T-helper 22 cell (primary cell): Measurements from ENCODE around the gene TCP10L.
"Not testable (repeated sequence)": the region's sequence is repeated elsewhere in the genome, so short reads cannot be mapped to it uniquely, and the experiment has no call there.

Source experiments
- DNase-seq: peaks from one replicate; pipeline ENCODE4 v3.0.0-alpha.2; 2020; ENCODE audit warnings: low read depth

Gene TCP10L, protein sequence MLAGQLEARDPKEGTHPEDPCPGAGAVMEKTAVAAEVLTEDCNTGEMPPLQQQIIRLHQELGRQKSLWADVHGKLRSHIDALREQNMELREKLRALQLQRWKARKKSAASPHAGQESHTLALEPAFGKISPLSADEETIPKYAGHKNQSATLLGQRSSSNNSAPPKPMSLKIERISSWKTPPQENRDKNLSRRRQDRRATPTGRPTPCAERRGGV

DNA sequence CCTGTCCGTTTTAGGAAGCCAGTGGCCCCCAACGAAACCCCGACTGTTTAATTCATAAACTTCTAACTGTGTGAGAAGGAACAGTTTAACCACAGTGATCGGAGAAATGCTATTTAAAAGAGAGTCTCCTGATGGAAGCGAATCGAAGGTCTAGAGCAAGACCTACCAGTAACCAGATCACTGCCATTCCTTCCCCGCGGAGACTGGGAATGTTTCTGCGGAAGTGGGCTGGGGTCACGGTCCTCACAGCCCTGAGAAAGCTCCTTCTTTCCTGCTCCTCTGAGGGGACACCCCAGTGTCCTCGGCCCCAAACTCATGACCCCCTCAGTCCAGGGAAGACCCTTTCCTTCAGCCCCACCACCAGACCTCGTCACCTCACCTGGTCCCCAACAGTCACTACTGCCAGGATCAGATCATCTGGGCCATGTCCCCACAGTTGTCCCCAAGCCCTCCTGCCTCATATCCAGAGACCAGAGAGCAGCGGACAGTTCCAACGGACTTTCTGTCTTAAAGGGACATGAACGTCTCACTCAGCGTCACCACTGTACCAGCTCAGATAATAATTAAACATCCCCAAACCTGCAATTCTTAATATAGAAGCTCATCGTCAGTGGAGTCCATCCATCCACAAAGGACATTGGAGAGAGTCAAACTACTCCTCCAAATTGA, at the start of gene TCP10L:
Gene TCP10L (minus strand): TSS at position 482 of the 669 bp plus-strand sequence. CDS start 1,219 bp downstream, outside the sequence.
- DNase-seq = no peak

DNA sequence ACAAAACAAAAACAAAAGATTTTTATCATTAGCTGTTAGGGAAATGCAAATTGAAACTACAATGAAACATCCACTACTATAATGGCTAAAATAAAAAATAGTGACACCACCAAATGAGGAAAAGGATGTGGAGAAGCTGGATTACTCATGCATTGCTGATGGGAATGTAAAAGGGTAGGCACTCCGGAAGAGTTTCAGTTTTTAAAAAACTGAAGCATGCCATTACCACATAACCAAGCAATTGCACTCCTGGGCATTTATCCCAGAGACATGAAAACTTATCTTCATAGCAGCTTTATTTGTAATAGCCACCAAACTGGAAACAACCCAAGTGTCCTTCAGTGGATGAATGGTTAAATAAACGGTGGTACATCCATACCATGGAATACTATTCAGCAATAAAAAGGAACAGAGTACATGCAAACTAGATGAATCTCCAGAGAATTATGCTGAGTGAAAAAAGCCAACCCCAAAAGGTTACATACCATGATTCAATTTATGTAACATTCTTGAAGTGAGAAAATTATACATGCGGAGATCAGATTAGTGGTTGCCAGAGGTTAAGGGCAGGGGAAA, 41.4 kb upstream of the TCP10L start:
- no peak for DNase-seq

DNA sequence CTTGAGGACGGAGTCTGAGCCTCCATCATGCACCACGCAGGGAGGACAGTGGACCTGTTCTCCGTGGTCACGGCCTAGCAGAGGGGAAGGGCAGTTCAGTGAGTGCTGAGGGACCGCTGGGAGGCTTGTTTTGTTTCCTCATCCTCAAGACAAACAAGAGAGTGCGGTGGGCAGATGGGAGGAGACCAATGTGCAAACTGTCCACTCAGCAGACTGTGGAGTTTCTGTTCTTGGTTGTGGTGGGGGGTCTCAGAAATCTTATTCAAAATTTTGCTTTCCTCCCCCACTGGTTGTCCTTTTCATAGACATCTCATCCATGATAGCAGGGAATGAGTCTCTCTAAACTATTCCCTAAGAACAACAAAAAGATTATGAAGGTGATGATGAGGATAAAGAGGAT, 32.9 kb upstream of the TCP10L start:
- DNase-seq = not testable (repeated sequence)

DNA sequence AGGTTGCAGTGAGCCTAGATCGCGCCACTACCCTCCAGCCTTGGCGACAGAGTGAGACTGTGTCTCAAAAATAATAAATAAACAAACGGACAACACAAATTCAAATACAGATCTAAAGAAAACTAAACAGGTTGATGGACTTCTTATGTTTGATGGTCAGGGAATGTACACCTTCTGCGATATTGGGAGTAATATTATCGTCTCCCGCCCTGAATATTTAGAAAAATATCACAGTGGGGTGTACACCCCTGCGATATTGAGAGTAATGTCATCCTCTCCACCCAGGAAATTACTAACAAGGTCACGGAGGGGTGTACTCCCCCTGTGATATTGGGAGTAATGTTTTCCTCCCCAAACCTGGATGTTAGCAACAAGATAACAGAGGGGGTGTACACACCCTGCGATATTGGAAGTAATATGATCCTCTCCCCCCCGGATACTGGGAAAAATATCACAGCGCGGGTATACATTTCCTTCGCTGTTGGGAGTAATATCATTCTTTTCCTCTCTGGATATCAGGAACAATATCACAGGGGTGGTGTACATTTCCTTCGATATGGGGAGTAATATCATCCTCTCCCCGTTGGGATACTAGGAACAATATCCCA, 28.2 kb upstream of the TCP10L start:
- DNase-seq = no peak

DNA sequence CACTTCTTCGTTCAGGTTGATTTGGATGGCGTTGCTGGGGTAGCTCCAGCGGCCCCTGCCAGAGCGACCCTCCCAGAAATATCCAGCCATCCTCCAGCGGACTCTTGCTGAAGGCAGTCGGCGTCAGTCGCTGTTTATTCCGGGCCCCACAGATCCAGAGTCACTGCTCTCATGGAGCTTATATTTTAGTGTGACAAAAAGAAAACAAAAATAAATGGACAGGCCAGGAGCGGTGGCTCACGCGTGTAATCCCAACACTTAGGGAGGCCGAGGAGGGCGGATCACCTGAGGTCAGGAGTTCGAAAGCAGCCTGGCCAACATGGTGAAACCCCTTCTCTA, 27.6 kb upstream of the TCP10L start:
- DNase-seq = no peak

DNA sequence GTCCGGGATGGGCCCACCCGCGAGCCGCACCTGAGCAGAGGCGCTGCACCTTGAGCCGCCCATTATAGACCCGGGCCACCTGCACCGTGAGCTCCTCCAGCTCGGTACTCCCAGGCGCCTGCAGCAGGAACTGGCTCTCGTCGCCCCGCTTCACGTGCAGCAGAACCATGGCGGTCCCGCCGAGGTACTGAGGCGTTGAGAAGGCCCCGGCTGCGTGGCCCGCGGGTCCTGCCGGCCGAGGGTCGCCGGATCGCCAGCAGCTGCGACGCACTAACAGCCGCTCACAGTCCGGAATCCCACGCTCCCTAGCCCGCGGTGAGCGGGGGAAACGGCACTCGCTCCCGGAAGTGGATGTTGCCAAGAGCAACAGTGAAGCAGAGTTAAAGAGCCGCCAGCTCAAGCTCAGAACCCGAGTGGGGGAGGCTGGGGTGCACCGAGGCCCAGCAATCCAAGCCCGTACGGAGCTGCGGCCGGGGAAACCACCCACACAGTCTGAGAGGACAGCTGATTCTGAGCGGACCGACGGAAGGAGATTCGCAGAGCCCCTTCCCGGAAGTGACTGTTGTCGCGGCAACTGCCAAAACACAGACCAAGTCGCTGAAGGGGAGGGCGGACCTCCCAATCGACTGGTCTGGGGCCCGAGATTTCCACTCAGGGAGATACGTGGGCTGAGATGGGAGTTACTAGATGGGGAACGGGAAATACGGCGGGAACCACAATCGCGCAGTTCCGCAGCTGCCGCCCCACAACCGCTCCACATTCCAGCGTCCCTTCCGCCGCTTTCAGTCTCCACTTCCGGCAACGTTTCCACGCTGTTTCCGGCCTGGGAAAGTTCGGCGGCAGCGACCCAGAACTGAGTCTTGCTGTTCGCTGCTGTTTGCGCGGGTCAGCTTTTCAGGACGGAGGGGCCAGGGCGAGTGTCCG, 27.0 kb upstream of the TCP10L start, which contains the start of gene CFAP298:
Gene CFAP298 (minus strand): TSS at position 303 of the 924 bp plus-strand sequence. CDS start 134 bp downstream, at position 169.
- DNase-seq = peak; percentile 89

DNA sequence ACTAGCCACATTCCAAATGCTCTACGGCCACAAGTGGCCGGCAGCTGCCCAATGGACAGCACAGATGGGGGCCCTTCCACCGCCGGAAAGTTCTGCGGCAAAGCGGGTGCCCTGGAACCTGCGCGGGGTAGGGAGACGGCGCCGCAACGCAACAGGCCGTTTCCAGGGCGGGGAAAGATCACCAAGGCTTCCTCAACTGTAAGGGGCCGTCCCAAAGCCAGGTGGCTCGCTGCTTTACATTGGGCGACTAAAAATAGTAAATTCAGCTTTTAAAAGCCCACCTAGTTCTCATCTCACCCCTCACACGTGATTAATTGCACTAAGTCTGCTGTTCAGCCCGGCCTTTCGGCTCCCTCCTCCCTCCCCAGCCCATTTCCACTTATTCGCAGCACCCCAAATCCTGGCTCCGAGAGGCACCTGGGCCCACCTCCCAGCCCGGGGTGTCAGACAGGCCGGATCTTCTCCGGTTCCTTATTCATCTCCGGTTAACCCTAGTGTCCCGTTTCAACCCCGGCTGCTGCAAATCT, 26.2 kb upstream of the TCP10L start:
- peak; percentile 6 for DNase-seq

DNA sequence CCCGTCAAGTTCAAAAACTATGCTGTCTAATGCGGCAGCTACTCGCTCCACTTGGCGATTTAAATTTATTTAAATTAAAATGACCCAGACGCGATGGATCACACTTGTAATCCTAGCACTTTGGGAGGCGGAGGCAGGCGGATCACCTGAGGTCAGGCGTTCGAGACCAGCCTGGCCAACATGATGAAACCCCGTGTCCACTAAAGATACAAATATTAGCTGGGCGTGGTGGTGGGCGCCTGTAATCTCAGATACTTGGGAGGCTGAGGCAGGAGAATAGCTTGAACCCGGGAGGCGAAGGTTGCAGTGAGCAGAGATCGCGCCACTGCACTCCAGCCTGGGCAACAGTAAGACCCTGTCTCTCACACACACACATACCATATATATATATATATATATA, 25.6 kb upstream of the TCP10L start:
- not testable (repeated sequence) for DNase-seq

DNA sequence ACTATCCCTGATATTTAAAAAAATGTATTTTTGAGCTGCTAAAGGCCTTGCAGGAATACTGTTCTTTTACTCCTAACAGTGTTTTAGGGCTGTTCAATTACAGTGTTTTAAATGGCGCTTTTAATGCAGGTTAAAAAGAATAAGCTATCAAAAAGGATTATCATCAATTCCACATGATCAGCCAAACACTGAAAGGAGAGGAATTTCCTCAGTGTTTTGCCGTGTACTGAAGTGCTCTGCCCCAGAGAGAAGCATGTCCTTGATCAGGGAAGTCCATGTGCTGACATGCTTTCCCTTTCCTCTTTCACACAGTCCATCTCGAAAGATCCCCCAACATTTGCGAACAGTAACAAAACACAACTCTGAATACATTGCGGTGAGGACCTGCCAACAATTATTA, 23.5 kb upstream of the TCP10L start:
- DNase-seq = no peak

DNA sequence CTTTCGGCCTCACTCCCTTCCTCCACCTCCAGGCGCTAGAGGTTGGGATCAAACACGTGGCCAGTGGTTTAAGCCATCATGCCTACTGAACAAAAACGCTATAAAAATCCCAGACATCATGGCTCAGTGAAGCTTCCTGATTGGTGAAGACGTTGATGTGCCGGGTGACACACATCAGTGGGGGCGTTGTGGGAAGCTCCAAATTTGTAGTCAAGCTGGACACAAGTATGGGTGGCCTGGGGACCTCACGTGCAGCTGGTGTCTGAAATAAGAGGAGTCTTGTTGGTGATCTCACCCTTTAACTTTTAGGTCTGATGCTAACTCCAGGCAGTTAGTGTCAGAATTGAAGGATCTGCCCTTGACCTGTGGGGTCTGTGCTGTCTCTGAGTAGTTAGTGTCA, 20.1 kb upstream of the TCP10L start:
- DNase-seq = no peak

DNA sequence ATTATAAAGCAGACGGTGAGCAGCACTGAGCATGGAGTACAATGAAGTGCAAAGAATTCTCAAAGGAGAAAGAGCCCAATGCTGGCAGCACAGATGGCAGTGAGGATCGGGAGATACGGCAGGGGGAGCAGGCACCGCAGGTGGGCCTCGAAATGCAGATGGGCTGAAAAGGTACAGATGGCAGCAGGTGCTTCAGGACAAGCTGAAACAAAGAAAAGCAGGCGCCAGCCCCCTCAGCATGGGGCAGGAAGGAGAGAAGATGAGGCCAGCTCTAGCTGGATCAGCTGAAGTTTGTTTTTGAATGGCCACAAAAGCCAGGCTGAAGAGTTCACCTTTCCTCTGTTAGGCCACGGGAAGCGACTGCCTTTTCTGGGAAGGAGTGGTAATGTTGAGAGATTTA, 19.1 kb upstream of the TCP10L start:
- no peak for DNase-seq

DNA sequence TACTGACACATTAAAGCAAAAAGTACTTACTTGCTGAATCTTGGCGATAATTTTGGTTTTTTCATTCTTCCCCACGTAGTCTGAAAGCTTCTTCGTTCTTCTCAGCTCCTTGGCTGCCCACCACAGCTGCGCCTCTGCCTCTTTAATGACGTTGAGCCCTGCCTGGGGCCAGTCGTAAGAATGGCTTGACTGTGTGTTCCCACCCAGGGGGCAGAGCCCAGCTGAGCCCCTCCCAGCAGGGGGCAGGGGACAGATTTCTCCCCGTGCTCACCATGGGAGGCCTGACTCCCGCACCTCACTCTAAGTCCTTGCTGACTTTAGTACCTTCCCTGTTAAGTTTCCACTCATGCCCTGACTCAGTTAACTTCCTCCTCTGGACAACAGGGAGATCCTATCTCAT, 17.8 kb upstream of the TCP10L start:
- no peak for DNase-seq

DNA sequence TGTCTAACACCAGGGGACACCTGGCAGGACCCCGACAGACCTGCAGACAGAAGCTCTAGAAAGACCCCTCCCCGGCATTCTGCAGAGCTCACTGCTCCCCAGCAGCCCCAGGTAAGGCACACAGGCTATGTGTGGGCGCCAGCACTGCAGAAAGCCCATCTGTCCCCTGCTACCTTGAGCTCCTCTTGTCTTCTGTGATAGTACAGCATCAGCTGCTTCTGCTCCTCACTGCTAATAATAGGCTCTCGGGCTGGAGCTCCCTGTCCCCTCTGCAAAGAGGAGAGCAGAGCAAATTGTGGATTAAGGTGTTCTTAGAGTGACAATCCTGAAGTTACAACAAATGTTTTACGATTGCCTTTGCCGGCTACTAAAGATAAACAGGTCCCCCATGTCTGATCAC, 16.8 kb upstream of the TCP10L start:
- DNase-seq = no peak

DNA sequence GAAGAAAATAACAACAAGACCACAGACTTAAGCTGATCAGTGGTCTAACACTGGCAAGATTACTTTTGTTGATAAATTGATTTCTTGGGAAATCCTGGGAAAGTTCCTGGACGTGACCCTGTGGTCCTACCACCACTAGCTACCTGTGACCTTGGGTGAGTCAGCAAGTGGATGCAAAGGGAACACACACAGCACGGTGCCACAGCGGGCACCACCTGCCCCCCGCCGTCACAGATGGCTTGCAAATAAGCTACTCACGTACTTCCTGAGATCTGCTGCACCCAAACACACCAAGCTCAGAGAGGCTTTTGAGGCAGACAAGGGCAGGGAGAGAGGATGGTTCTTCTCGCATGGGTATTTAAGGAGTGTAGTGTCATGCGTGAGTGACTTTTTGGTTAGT, 14.2 kb upstream of the TCP10L start:
- no peak for DNase-seq

DNA sequence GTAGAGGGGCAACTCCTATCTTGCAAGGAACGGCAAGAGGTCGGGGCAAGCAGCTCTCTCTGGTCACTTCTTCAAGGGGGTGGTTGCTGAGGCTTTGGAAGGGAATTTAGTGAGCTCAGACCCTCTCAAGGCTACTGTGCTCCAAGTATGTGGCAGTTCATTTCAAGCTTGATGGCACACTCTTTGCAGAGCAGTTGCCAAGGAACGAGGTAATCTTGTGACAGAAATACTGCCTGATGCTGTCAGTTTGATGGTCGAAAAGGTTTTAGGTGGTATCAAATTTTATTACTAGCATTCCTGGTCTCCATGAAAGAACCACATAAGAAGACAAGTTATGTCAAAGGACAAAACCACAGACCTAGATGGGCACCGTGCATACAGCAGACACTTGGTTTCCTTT, 13.8 kb upstream of the TCP10L start:
- no peak for DNase-seq

DNA sequence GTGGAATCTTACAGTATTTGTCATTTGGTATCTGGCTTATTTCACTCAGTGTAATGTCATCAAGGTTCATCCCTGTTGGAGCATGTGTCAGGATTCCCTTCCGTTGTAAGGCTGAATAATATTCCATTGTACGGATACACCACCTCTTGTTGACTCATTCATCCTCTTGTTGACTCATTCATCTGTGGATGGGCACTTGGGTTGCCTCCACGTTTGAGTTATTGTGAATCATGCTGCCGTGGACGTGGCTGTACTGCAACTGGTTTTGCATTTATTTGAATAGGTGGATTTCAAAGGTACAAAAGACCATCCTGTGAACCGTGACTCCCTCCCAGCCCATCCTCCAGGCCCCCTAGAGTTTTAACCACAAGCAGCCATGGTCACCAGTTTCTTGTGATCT, 11.9 kb upstream of the TCP10L start:
- DNase-seq = no peak

DNA sequence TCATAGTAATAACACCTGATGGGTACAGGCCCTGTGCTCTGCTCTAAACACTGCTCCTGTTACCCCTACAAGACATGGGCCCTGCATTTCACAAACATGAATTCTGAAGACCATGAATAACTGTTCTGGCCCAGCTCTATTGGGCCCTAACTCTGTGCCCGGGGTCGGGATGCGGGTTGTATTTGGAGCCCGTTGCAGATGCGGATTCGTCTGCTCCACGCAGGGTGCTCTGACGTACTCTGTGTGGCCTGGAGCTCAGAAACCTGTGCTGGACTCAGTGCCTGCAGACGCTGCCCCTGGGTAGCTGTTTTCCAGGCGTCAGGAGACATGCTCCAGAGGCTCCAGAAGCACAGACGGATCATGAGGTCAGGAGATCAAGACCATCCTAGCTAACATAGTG, 10.1 kb upstream of the TCP10L start:
- no peak for DNase-seq

DNA sequence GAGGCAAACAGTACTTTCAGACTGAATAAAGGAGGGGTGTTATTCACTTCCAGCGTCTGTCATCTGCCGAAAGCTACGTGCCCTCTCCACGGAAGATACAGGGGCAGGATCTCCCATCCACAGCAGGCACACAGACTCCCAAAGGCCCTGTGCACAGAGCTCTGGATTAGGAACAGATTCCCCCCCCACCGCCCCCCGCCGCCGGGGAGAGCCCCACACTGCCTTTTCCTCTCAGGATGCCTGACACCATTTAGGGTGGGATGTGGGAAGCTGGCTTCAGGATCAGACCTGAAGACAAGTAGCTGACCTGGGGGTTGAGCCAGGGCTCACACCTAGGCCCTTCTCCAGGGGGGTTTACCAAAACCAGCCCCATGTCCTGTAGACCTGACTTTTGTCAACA, 8.4 kb upstream of the TCP10L start:
- no peak for DNase-seq

DNA sequence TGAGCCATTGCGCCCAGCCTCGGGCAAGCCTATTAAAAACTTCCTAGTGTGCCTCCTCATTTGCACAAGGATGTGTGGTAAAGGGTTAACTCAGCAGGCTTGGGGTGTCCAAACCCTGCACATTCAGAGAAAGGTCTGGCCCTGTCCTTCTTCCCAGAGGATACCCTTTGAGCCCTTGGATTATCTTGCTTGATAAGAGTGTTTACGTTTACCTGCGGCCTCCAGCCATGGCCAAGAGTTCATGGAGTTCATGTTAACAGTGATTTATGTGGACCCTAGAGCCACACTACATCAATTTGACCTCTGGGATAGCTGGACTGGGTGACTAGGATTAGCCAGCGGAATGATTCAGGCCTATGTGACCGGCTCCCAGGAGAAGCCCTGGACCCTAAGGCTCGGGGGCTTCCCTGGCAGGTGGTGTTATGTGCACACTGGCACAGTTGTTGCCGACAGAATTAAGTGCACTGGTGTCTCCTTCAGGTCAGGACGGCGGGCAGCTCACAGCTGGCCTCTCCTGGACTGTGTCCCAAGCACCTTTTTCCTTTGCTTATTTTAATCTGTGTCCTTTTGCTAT, 7.7 kb upstream of the TCP10L start:
- no peak for DNase-seq

DNA sequence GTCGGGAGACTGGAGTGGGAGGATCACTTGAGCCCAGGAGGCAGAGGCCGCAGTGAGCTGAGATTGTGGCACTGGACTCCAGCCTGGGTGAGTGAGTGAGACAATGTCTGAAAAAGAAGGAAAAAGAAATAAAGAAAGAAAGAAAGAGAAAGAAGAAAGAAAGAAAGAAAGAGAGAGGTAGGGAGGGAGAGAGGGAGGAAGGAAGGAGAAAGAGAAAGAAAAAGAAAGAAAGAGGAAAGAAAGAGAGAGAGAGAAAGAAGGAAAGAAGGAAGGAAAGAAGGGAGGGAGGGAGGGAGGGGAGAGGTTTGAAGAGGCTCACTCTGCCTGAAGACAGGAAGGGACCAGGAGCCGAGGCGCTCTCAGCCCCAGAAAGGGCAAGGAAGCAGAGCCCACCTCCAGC, 4.8 kb upstream of the TCP10L start:
- no peak for DNase-seq

DNA sequence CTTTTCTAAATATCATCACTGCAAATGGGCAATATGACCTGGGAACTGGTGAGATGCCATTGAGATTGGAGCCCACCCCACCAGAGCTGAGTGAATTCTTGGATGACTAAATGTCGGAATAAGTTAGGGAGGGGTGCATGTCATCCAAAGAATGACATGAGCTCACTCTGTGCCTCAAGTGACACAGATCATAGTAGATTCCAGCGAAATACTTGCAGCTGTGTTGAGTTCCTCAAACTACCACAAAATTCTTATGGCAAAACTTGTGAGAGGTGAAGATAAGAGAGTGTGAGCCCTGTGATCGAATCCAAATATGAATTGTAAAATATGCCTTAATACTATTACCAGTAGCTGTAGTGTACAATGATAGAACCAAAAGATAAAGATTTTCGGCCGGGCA, 2.3 kb upstream of the TCP10L start:
- no peak for DNase-seq

DNA sequence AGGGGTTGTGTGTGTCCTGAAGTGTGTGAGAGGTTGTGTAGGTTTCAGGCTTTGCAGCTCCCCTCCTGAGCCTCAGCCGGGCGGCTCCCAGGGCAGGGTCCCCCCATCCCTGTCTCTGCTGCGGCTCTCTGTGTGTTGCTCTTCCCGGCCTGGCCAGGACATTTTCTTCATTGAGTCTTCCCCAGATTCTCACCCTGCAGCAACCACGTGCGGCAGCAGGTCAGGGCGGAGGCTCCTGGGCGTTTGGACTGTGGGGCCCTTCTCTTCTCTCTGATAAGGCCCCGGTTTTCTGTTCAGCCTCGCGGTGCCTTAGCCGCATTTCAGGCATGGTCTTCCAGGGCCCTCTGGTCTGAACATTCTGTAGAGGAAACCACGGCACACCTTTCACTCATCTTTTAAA, 1.8 kb upstream of the TCP10L start:
- DNase-seq = no peak
